KBM-7 (cell line): ENCODE data around the gene CAMK1D.
A peak's percentile ranks its signal among the peaks of the same experiment; 100 is the strongest.
"Not testable (repeated sequence)": the region's sequence is repeated elsewhere in the genome, so short reads cannot be mapped to it uniquely, and the experiment has no call there.

Experiments used
- DNase-seq: peaks from one replicate; pipeline ENCODE4 v3.0.0-alpha.2; 2015
- in situ Hi-C: fragments of 300-500 bp; cut with MboI; formaldehyde crosslinking; loops from 2 replicates; pipeline ENCODE4 v1.14.3; 2020; ENCODE audit warnings: low sequenced_read_pairs, low pct_unique_long_range_greater_than_20kb, mixed read lengths

The CAMK1D gene

GRCh38 chr10:12526311-12526710 is 177.0 kb downstream of the CAMK1D start:
- in situ Hi-C loops, result no loop called here

GRCh38 chr10:12529976-12530375 is 180.6 kb downstream of the CAMK1D start:
- in situ Hi-C loops, result no loop called here
- no peak for DNase-seq

More at GRCh38 chr10:12526311-12526710, 177.0 kb downstream of the CAMK1D start:
- no peak for DNase-seq

- in situ Hi-C loops, result no loop called here
- no peak for DNase-seq
These were observed 182.2 kb downstream of the CAMK1D start for GRCh38 chr10:12531305-12532220.

GRCh38 chr10:12533151-12533550 is 183.8 kb downstream of the CAMK1D start:
- in situ Hi-C loops, result no loop called here
- no peak for DNase-seq

GRCh38 chr10:12533723-12534122 is 184.4 kb downstream of the CAMK1D start:
- in situ Hi-C loops, result no loop called here

GRCh38 chr10:12534824-12535223 is 185.5 kb downstream of the CAMK1D start:
- DNase-seq, result peak; percentile 16
- in situ Hi-C loops, result no loop called here

More at GRCh38 chr10:12533723-12534122, 184.4 kb downstream of the CAMK1D start:
- no peak for DNase-seq

GRCh38 chr10:12535656-12536055 is 186.3 kb downstream of the CAMK1D start:
- DNase-seq, result no peak
- in situ Hi-C loops, result no loop called here

GRCh38 chr10:12538491-12538995 is 189.2 kb downstream of the CAMK1D start:
- in situ Hi-C loops, result no loop called here
- DNase-seq, result no peak

- in situ Hi-C loops, result no loop called here
- DNase-seq, result no peak
These were observed 190.2 kb downstream of the CAMK1D start for GRCh38 chr10:12539350-12540164.

GRCh38 chr10:12540341-12540781 is 191.0 kb downstream of the CAMK1D start:
- in situ Hi-C loops, result no loop called here
- no peak for DNase-seq

GRCh38 chr10:12541446-12542067 is 192.2 kb downstream of the CAMK1D start:
- no peak for DNase-seq
- in situ Hi-C loops, result no loop called here

- no peak for DNase-seq
- in situ Hi-C loops, result no loop called here
These were observed 192.9 kb downstream of the CAMK1D start for GRCh38 chr10:12542133-12542670.

- in situ Hi-C loops, result no loop called here
These were observed 194.2 kb downstream of the CAMK1D start for GRCh38 chr10:12543589-12543988.

GRCh38 chr10:12546160-12546802 is 196.9 kb downstream of the CAMK1D start:
- DNase-seq, in situ Hi-C loops: not testable (repeated sequence)

More at GRCh38 chr10:12543589-12543988, 194.2 kb downstream of the CAMK1D start:
- no peak for DNase-seq

GRCh38 chr10:12547301-12547771 is 198.0 kb downstream of the CAMK1D start:
- no peak for DNase-seq
- in situ Hi-C loops, result no loop called here

- no peak for DNase-seq
- in situ Hi-C loops, result no loop called here
These were observed 199.9 kb downstream of the CAMK1D start for GRCh38 chr10:12549297-12549696.

- in situ Hi-C loops, result no loop called here
These were observed 201.6 kb downstream of the CAMK1D start for GRCh38 chr10:12550994-12551393.

GRCh38 chr10:12556039-12556438 is 206.7 kb downstream of the CAMK1D start:
- in situ Hi-C loops, result no loop called here
- DNase-seq, result no peak

More at GRCh38 chr10:12550994-12551393, 201.6 kb downstream of the CAMK1D start:
- no peak for DNase-seq
